22Rv1 (cell line): ENCODE results near the gene CARD11.

Experiments used
- ZFX ChIP-seq: fragments of 450-650 bp; IDR thresholded peaks from 2 replicates; pipeline ENCODE4 v1.6.1; 2017; ENCODE audit warnings: antibody characterized with exemption, borderline replicate concordance
- TF ChIP-seq, protein P1 (sequence below): fragments of 450-650 bp; IDR thresholded peaks from 2 replicates; pipeline ENCODE4 v1.5.1; 2017; ENCODE audit warnings: mild to moderate bottlenecking

DNA sequence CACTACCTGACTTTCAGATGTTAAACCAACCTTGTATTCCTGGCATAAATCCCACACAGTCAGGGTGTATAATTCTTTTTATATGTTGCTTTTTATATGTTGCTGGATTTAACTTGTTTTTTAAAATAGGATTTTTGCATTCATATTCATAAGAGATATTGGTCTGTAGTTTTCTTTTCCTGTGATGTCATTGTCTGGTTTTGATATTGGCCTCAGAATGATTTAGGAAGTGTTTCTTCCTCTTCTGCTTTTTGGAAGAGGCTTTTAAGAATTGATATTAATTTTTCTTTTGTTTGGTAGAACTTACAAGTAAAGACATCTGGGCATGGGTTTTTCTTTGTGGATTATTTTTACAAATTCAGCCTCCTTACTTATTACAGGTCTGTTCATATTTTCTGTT is 93.1 kb downstream of the CARD11 start:
- no peak for TF ChIP-seq ZFX
- TF ChIP-seq, protein P1, sequence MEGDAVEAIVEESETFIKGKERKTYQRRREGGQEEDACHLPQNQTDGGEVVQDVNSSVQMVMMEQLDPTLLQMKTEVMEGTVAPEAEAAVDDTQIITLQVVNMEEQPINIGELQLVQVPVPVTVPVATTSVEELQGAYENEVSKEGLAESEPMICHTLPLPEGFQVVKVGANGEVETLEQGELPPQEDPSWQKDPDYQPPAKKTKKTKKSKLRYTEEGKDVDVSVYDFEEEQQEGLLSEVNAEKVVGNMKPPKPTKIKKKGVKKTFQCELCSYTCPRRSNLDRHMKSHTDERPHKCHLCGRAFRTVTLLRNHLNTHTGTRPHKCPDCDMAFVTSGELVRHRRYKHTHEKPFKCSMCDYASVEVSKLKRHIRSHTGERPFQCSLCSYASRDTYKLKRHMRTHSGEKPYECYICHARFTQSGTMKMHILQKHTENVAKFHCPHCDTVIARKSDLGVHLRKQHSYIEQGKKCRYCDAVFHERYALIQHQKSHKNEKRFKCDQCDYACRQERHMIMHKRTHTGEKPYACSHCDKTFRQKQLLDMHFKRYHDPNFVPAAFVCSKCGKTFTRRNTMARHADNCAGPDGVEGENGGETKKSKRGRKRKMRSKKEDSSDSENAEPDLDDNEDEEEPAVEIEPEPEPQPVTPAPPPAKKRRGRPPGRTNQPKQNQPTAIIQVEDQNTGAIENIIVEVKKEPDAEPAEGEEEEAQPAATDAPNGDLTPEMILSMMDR, result no peak
